Measurements from ENCODE around the gene KIF1C. TPM values are rescaled to one million over a fixed set of nuclear protein-coding genes. Genes with fewer than 3 reads are reported as not detected.

The KIF1C gene
- total and polyA plus RNA-seq, 9 of the 15 experiments (the other 6 are each of a cell fraction or from before 2014, with no cell fraction given), result 0.38 to 68.4 (median 25.1) TPM

- TF ChIP-seq NFXL1 (CRISPR knock-in tag; IDR thresholded peaks at IDR 0.05), result no peak
- no peak for TF ChIP-seq ZNF23 (CRISPR knock-in tag; IDR thresholded peaks at IDR 0.05)
- no peak for TF ChIP-seq ZBTB34 (CRISPR knock-in tag; IDR thresholded peaks at IDR 0.05)
- no peak for TF ChIP-seq CGGBP1 (CRISPR knock-in tag; IDR thresholded peaks at IDR 0.05)
- TF ChIP-seq ZBTB7A (IDR thresholded peaks at IDR 0.05; ENCODE audit: borderline replicate concordance, control insufficient read depth, low read depth, low read length), result no peak
- TF ChIP-seq RUNX1 (IDR thresholded peaks at IDR 0.05; ENCODE audit: low read depth), result no peak
- TF ChIP-seq MGA (IDR thresholded peaks at IDR 0.05), result no peak
- TF ChIP-seq CBFA2T2 (conservative IDR thresholded peaks at IDR 0.05), result no peak
Observed at GRCh38 chr17:5002121-5002788, 4.5 kb downstream of the KIF1C start (continued).

All from K562 (cell line).